GM12891 (cell line): ENCODE data around the gene PPP2CA.

Source experiments
- PAX5 ChIP-seq: IDR thresholded peaks from 2 replicates; pipeline ENCODE4 v1.6.1; 2011; ENCODE audit warnings: low read length, moderate library complexity, mild to moderate bottlenecking; ENCODE audit not compliant: insufficient read depth, severe bottlenecking
- POLR2A ChIP-seq: IDR thresholded peaks from 2 replicates; pipeline ENCODE4 v1.6.1; 2011; ENCODE audit warnings: low read depth, low read length, control low read depth
- POLR2AphosphoS5 ChIP-seq: IDR thresholded peaks from 2 replicates; pipeline ENCODE4 v1.6.1; 2011; ENCODE audit warnings: low read depth, low read length, control low read depth
- SPI1 ChIP-seq: IDR thresholded peaks from 2 replicates; pipeline ENCODE4 v1.6.1; 2011; ENCODE audit warnings: low read depth, low read length, control low read depth
- TAF1 ChIP-seq: IDR thresholded peaks from 2 replicates; pipeline ENCODE4 v1.6.1; 2011; ENCODE audit warnings: low read depth, low read length, control low read depth

- TF ChIP-seq POLR2A (no peak), POLR2AphosphoS5 (no peak), TAF1 (no peak), SPI1 (no peak), PAX5 (no peak)
These were observed 25.1 kb upstream of the PPP2CA start for GRCh38 chr5:134250949-134251348.
